H1 (cell line): ENCODE data around the gene VGF. TPM values are rescaled to one million over a fixed set of nuclear protein-coding genes. Genes with fewer than 3 reads are reported as not detected.

Experiments
- ASH2L ChIP-seq: fragments of 200-600, 300-600 bp; sonication (generic); IDR thresholded peaks from one replicate; pipeline ENCODE4 v1.7.1; 2017; ENCODE audit warnings: low read length
- BACH1 ChIP-seq: IDR thresholded peaks from 2 replicates; pipeline ENCODE4 v1.6.1; 2012; ENCODE audit warnings: low read length, improper control_type of control experiment
- BCL11A ChIP-seq, 2 experiments: IDR thresholded peaks; one replicate each; pipeline ENCODE4 v1.6.1; 2011; ENCODE audit warnings: low read depth in 2 of 2, low read length in 2 of 2, mild to moderate bottlenecking in 2 of 2
- CEBPB ChIP-seq: IDR thresholded peaks from 2 replicates; pipeline ENCODE4 v1.6.1; 2012; ENCODE audit warnings: low read depth, low read length
- CREB1 ChIP-seq: IDR thresholded peaks from 2 replicates; pipeline ENCODE4 v1.6.1; 2012; ENCODE audit warnings: inconsistent platforms
- CTBP2 ChIP-seq: IDR thresholded peaks from 2 replicates; pipeline ENCODE4 v1.7.0; 2011; ENCODE audit warnings: borderline replicate concordance, mild to moderate bottlenecking, moderate library complexity, mixed read lengths, low read length; ENCODE audit not compliant: insufficient read depth, insufficient read length
- EGR1 ChIP-seq: IDR thresholded peaks from 2 replicates; pipeline ENCODE4 v1.6.1; 2011; ENCODE audit warnings: low read depth, low read length, borderline replicate concordance
- EP300 ChIP-seq, 2 experiments: IDR thresholded peaks; 1 replicate in 1 of 2; 2 replicates in 1 of 2; pipeline ENCODE4 v1.6.1; 2011 to 2012; ENCODE audit warnings: low read depth in 2 of 2, low read length in 2 of 2, mild to moderate bottlenecking in 2 of 2, borderline replicate concordance in 1 of 2, inconsistent platforms in 1 of 2, moderate library complexity in 1 of 2
- GABPA ChIP-seq: IDR thresholded peaks from 2 replicates; pipeline ENCODE4 v1.6.1; 2011; ENCODE audit warnings: mild to moderate bottlenecking, low read length, moderate library complexity, borderline replicate concordance; ENCODE audit not compliant: insufficient read depth
- JUND ChIP-seq: IDR thresholded peaks from 2 replicates; pipeline ENCODE4 v1.6.1; 2011; ENCODE audit warnings: mild to moderate bottlenecking, improper control_type of control experiment, low read length
- KDM5A ChIP-seq: fragments of 200-600 bp; IDR thresholded peaks from 2 replicates; pipeline ENCODE4 v1.7.1; 2012; ENCODE audit warnings: mild to moderate bottlenecking, low read length, inconsistent platforms, mixed read lengths
- POLR2AphosphoS5 ChIP-seq: IDR thresholded peaks from 2 replicates; pipeline ENCODE4 v1.6.1; 2011; ENCODE audit warnings: low read depth, low read length
- POU5F1 ChIP-seq: IDR thresholded peaks from 2 replicates; pipeline ENCODE4 v1.6.1; 2011; ENCODE audit warnings: low read depth, mild to moderate bottlenecking, low read length, moderate library complexity
- SAP30 ChIP-seq: fragments of 300-600 bp; sonication (generic); IDR thresholded peaks from 2 replicates; pipeline ENCODE4 v1.7.1; 2012; ENCODE audit warnings: low read length, moderate library complexity, mild to moderate bottlenecking, inconsistent platforms; ENCODE audit not compliant: insufficient read depth, insufficient replicate concordance
- SIX5 ChIP-seq: IDR thresholded peaks from 2 replicates; pipeline ENCODE4 v1.6.1; 2011; ENCODE audit warnings: mild to moderate bottlenecking, low read depth, low read length
- SP2 ChIP-seq: IDR thresholded peaks from 2 replicates; pipeline ENCODE4 v1.6.1; 2012; ENCODE audit warnings: mild to moderate bottlenecking, low read length, inconsistent platforms
- TAF1 ChIP-seq: IDR thresholded peaks from 2 replicates; pipeline ENCODE4 v1.6.1; 2011; ENCODE audit warnings: mild to moderate bottlenecking, low read depth, low read length
- TAF7 ChIP-seq: optimal IDR thresholded peaks from 2 replicates; pipeline ENCODE3; 2011; ENCODE audit warnings: low read depth, mild to moderate bottlenecking, inconsistent platforms, low read length, moderate library complexity, borderline replicate concordance
- TCF12 ChIP-seq: IDR thresholded peaks from 2 replicates; pipeline ENCODE4 v1.6.1; 2011; ENCODE audit warnings: low read depth, mild to moderate bottlenecking, low read length
- polyA plus RNA-seq, 7 experiments: library from polyadenylated mRNA; depleted of rRNA in 3 of 7; stranded (reverse) in 5 of 7; unstranded in 2 of 7; fragments of >200 nt in 5 of 7; fragments of 200-250 nt in 2 of 7; gene quantifications; 1 replicate in 5 of 7; 2 replicates in 1 of 7; 4 replicates in 1 of 7; pipeline versions ENCODE4 v1.2.1 to v1.2.3, GENCODE V29; 2011 to 2013; ENCODE audit warnings: missing spikeins in 2 of 7, mixed read lengths in 2 of 7
- total RNA-seq: library from RNA; stranded (reverse); fragmentation: NEBNext Ultra II Directional; extraction: Animal tissue kit (Norgen Biotek cat#: 25700); gene quantifications from 2 replicates; pipeline ENCODE4 v1.2.1, GENCODE V29; 2021
- TF ChIP-seq, protein P1 (sequence below), 3 experiments: IDR thresholded peaks; 1 replicate in 2 of 3; 2 replicates in 1 of 3; pipeline versions ENCODE4 v1.5.1 to v1.6.1; 2011; ENCODE audit warnings: low read length in 3 of 3, mild to moderate bottlenecking in 3 of 3, inconsistent platforms in 2 of 3, low read depth in 1 of 3, moderate library complexity in 1 of 3; ENCODE audit not compliant: insufficient read depth in 1 of 3; ENCODE audit errors: control extremely low read depth in 1 of 3
- TF ChIP-seq, protein P2 (sequence below): IDR thresholded peaks from 2 replicates; pipeline ENCODE4 v1.6.1; 2011; ENCODE audit warnings: low read length, improper control_type of control experiment

Gene VGF
- total and polyA plus RNA-seq, 2 of the 8 experiments (the other 6 are each of a cell fraction or from before 2014, with no cell fraction given) = 1.6 to 7.0 TPM

DNA sequence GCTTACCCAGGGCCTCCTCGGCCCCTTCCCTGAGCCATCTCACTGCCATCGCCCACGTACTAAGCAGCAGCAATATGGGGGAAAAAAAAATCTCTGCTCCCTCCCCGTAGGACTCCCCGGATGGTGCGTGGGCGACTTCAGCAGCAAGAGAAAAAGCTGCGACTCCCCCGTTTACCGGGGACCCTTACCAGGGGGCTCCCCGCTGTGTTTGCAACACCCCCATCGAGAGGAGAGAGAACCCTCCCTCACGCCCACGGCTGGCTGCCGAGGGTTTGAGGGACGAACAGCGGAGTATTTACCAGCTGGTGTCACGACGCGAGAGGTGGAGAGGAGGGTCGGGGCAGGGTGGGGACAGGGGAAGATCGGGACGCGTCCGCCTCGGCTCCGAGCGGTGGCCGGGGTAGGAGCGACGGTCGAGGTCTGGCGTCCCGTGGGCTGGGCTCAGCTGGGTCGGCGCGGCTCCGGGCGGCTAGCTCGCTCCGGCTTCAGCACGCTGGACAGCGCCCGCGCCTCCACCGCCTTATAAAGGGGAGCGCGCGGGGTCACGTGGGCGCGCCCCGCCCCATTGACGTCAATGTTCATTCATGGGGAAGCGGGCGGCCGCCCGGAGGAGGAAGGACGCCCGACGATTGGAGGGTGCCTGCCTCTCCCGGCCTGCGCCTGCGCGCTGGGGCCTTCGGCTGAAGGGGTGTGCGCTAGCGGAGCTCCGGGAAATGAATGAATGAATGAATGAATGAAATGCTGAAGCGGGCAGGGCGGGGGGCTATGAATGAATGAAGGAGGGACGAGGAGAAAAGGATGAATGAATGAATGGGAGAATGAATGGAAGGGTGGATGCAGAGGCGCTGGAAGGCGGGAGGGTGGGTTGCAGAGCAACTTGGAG, at the start of gene VGF (continued):
- TF ChIP-seq POU5F1 = no peak
- no peak for TF ChIP-seq BCL11A (IDR thresholded peaks at IDR 0.05; ENCODE audit: low read depth in 2 of 2, low read length in 2 of 2)
- TF ChIP-seq SP2 = no peak
- TF ChIP-seq TCF12 = 0 out of 2 replicates have a peak, but pooled peaks have one; percentile 41
- TF ChIP-seq, protein P1, sequence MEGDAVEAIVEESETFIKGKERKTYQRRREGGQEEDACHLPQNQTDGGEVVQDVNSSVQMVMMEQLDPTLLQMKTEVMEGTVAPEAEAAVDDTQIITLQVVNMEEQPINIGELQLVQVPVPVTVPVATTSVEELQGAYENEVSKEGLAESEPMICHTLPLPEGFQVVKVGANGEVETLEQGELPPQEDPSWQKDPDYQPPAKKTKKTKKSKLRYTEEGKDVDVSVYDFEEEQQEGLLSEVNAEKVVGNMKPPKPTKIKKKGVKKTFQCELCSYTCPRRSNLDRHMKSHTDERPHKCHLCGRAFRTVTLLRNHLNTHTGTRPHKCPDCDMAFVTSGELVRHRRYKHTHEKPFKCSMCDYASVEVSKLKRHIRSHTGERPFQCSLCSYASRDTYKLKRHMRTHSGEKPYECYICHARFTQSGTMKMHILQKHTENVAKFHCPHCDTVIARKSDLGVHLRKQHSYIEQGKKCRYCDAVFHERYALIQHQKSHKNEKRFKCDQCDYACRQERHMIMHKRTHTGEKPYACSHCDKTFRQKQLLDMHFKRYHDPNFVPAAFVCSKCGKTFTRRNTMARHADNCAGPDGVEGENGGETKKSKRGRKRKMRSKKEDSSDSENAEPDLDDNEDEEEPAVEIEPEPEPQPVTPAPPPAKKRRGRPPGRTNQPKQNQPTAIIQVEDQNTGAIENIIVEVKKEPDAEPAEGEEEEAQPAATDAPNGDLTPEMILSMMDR (IDR thresholded peaks at IDR 0.05; ENCODE audit: control extremely low read depth in 1 of 3, insufficient read depth in 1 of 3, low read depth in 1 of 3, low read length in 3 of 3) = no peak
- TF ChIP-seq SIX5 = no peak
- no peak for TF ChIP-seq TAF1
- TF ChIP-seq EGR1 = peak; percentile 36; the same call in 1 of the 2 replicates
- TF ChIP-seq, protein P2, sequence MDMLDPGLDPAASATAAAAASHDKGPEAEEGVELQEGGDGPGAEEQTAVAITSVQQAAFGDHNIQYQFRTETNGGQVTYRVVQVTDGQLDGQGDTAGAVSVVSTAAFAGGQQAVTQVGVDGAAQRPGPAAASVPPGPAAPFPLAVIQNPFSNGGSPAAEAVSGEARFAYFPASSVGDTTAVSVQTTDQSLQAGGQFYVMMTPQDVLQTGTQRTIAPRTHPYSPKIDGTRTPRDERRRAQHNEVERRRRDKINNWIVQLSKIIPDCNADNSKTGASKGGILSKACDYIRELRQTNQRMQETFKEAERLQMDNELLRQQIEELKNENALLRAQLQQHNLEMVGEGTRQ = peak; percentile 97
- TF ChIP-seq JUND = peak; percentile 45; the same call in 1 of the 2 replicates
- no peak for TF ChIP-seq GABPA
- TF ChIP-seq CTBP2 = no peak
- TF ChIP-seq ASH2L = peak; percentile 65
- peak; percentile 90 for TF ChIP-seq CREB1
- TF ChIP-seq BACH1 = 0 out of 2 replicates have a peak, but pooled peaks have one; percentile 7
- peak; percentile 69 for TF ChIP-seq TAF7
- TF ChIP-seq KDM5A = no peak
- no peak for TF ChIP-seq SAP30
- no peak for TF ChIP-seq CEBPB
- peak in 1 of 2 experiments; percentile 79; a peak in 1 of 3 replicates for TF ChIP-seq EP300 (IDR thresholded peaks at IDR 0.05; ENCODE audit: borderline replicate concordance in 1 of 2, low read depth in 2 of 2, low read length in 2 of 2)
- TF ChIP-seq POLR2AphosphoS5 = no peak
